ENCODE data around the gene ZNF700. TPM values are rescaled to one million over a fixed set of nuclear protein-coding genes. Genes with fewer than 3 reads are reported as not detected.
A peak's percentile ranks its signal among the peaks of the same experiment; 100 is the strongest.
"Not testable (repeated sequence)": the region's sequence is repeated elsewhere in the genome, so short reads cannot be mapped to it uniquely, and the experiment has no call there.

ZNF700 gene
- total RNA-seq, result 10.1 and 23.2 TPM in 2 replicates

DNA sequence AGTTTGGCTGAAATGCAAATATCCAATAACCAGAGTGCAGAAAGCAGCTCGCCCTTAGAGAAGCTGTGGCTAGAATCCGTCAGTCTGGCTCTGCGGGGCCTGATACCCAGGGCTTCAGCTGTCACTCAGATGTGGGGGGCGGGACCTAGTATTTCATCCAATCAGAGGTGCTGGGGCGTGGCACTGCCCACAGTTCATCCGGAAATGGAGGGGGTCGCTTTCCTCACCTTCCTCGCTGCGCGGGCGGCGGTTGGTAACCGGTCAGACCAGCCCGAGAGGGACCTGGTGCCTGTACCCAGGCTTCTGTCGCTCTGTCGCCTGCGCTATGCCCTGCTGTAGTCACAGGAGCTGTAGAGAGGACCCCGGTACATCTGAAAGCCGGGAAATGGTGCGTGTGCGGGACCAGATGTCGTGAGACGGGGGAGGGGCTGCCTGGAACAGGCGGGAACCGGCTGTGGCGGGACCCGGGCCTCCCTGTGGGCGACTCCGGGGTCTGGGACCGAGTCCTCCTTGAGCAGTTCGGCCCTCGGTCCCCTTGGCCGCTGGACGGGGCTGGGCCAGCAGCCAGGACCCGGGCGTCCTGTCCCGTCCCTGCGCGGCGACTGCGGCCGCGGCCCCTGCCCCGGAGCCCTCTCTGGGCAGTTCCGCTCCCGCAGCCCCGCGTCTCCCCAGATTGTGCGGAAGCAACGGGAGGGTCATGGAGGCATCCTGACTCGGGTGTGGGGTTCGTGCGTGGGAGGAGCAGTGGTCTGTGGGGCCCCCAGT is at the start of gene ZNF700:
Gene ZNF700, plus strand, starts transcription at position 222 of the 765 bp plus-strand sequence. Its CDS starts 104 bp downstream, at position 326.
- DNase-seq (ENCODE audit: low read depth), result peak; percentile 83

DNA sequence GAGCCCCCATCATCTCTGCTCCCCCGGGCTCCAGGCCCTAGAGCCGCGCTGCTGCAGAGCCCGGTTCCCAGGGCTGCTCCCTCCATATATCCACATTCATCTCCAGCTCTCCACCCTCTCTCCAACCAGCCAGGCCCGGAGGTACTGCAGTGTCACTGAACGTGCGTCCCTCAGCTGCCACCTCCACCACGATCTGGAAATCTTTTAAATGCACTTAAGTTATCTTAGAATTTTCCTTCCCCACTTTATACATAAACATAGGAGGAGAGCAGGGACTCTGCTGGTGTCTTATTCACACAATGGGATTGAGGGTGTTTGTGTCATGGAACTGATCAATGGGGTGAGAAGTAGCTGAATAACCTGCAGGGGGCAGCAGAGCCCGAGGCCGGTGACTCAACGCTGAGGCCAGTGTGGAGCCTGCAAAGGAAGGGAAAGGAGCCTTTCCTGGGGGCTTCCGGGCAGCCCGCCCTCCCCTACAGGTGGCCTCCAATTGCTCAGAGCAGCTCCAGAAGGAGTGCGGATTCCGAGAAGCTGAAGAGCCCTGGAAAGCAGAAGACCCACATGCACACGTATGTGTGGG is 45.1 kb upstream of the ZNF700 start:
- not testable (repeated sequence) for DNase-seq (ENCODE audit: low read depth)

DNA sequence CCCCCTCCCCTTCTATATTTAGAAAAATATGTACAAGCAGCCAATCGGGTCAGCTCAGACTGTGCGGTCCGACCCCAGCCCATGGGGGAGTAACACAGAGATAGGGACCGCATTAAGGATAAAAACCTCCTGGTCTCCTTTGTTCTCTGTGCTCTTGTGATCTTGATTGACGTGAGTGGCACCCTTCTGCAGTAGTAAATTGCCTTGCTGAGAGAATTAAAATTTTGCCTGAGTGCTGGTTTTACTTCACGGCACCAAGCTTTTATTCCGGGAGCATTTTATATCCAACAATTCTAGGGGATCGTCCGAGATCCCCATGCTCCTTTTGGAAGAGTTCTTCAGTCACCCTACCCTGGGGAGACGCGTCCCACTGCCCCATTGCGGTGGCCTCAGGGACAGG is 44.3 kb upstream of the ZNF700 start:
- DNase-seq (ENCODE audit: low read depth), result no peak

DNA sequence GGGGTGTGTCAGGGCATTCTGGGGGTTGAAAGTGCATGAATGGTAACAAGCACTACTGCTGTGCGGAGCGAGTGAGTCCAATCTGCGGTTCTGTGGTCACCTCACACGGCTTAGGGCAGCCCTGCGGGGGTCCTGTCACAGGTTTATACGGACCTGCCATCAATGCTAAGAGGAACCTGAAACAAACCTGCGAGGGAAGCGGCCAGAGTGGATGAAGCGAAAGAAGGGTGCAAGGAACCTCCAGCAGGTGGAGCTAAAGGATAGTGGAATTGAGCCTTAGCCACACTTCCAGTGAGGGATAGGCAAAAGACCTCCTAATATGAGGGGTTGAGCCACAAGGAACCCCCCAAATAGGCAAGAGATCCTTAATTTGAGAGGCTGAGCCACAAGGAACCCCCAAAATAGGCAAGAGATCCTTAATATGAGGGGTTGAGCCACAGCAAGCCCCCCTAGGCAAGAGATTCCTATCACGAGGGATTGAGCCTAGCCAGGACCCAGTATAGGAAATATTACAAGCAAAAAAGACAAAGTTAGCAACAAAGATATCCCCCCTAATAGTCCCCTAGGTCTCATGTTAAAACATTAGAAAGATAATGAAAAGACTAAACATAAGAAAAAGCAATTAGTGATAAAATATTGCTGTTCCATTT is 43.6 kb upstream of the ZNF700 start:
- peak; percentile 44 for DNase-seq (ENCODE audit: low read depth)

DNA sequence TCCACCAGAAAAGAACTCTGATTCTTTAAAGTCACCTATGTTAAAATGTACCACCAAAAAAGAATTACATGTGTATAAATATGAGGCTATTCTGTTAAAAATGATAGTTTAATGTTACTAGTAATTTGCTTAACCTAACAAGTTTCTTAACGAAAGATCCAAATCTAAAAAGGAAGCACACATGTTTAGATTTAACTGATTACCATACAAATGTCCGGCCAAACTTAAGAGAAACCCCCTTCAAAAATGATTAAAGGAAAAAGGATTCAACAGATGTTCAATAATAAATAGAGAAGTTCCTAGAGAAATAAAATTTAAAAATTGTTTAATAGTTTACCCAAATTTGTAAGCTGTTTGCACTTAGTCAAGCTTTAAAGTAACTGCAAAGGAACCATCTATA is 42.3 kb upstream of the ZNF700 start:
- DNase-seq (ENCODE audit: low read depth), result no peak

DNA sequence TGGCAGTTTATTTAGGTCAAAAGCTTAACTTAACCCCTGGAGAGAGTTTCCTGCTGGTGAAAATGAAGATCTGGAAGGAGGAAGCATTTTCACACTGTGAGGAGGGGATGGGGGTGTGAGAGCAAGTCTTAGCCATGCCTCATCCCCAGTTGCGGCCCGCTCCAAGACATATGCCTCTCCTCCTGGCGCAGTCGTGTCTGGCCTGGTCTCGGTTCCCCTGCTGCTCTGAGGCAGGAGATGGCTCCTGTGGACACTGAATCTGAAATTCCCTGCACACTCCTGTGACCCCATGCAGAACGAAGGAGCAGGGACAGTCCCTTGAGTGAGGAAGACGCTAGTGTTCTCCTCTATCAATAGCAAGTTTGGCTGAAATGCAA is 37.7 kb upstream of the ZNF700 start:
- no peak for DNase-seq (ENCODE audit: low read depth)

DNA sequence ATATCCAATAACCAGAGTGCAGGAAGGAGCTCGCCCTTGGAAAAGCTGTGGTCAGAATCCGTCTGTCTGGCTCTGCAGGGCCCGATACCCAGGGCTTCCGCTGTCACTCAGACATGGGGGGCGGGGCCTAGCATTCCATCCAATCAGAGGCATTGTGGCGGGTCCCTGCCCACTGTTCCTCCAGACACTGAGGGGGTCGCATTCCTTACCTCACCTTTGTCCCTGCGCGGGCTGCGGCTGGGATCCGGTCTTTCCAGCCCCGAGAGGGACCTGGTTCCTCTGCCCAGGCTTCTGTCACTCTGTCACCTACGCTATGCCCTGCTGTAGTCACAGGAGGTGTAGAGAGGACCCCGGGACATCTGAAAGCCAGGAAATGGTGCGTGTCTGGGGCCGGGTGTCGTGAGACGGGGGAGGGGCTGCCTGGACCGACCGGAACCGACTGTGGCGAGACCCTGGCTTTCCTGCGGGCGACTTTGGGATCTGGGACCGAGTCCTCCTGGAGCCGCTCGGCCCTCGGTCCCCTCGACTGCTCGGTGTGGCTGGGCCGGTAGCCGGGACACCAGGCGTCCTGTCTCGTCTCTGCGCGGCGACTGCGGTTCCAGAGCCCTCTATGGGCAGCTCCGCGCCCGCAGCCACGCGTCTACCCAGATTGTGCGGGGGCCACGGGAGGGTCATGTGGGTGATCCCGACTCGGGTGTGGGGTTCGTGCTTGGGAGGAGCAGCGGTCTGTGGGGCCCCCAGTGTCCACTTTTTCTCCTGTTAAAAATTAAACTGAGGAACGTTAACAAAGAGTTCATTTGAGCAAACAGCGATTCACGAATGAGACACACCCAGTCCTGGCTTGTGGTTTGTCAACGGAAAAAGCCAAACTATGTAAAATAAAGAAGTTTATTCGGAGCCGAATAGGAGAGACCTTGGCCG is 37.0 kb upstream of the ZNF700 start, which contains the start of gene ZNF69:
Gene ZNF69, plus strand, starts transcription at position 172 of the 921 bp plus-strand sequence. Its CDS starts 142 bp downstream, at position 314.
- peak; percentile 68 for DNase-seq (ENCODE audit: low read depth)

DNA sequence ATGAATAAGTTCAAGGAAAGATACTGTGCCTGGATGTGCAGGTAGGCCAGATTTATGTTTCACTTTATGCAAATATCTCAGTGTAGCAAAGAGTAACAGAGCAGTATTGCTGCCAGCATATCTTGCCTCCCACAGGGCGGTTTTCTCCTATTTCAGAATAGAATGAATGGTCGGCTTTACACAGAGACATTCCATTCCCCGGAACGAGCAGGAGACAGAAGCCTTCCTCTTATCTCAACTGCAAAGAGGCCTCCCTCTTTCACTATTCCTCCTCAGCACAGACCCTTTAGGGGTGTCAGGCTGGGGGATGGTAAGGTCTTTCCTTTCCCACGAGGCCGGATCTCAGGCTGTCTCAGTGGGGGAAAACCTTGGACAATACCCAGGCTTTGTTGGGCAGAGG is 35.0 kb upstream of the ZNF700 start:
- DNase-seq (ENCODE audit: low read depth), result not testable (repeated sequence)

DNA sequence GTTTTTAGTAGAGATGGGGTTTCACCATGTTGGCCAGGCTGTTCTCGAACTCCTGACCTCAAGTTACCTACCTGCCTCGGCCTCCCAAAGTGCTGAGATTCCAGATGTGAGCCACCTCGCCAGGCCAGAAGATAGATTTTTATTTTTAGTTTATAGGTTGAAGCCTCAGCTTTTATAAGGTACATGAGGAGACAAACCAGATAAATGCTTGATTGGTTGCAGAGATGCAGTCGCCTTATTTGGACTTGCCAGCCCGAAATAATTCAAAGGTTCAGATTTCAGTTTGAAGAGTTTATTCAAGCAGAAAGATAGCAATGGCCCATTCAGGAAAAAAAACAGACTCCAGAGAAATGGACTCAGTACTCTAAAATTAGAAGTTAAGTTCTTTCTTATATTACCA is 34.3 kb upstream of the ZNF700 start:
- no peak for DNase-seq (ENCODE audit: low read depth)

DNA sequence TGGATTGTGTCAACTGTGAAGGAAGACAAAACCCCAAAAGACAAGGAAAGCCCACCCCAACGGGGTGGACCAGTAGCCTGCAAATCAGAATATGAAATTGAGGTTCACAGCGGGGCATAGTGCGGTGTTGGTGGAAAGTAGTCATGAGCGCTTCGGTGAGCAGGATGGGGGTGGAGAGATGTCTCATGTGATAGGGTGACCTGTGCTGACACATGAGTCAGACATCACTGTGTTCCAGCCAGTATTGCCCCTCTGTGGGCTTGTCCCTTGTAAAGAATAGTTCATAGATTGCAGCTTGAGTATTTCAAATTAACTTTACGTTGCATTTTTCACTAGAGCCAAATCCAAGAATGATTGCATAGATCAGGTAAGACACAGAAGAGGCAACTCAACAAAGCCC is 30.1 kb upstream of the ZNF700 start:
- no peak for DNase-seq (ENCODE audit: low read depth)

DNA sequence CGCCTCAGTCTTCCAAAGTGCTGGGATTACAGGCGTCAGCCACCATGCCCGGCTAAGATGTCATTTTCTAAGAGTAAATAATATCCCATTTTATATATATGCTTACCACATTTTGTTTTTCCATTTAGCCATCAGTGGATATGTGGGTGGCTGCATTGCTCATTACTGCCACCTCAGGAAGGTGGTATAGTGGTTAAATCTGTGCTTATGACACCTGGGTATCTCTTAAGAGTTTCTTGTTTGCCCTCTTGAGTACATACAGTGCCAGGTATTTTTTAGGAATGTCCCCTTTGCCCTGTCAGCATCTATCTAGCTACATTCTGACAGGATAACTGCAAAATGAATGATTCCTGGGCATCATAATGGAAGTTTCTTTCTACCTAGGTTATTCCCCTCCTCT is 22.7 kb upstream of the ZNF700 start:
- DNase-seq (ENCODE audit: low read depth), result no peak

DNA sequence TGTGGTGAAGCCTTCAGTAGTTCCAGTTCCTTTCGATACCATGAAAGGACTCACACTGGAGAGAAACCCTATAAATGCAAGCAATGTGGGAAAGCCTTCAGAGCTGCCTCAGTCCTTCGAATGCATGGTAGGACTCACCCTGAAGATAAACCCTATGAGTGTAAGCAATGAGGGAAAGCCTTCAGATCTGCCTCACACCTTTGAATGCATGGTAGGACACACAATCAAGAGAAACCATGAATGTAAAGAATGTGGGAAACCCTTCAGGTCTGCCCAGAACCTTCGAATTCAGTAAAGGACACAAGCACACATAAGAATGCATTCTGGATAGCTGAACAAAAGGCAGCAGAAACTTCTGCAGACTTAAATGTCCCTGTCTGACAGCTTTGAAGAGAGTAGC is 19.0 kb upstream of the ZNF700 start:
- DNase-seq (ENCODE audit: low read depth), result no peak

DNA sequence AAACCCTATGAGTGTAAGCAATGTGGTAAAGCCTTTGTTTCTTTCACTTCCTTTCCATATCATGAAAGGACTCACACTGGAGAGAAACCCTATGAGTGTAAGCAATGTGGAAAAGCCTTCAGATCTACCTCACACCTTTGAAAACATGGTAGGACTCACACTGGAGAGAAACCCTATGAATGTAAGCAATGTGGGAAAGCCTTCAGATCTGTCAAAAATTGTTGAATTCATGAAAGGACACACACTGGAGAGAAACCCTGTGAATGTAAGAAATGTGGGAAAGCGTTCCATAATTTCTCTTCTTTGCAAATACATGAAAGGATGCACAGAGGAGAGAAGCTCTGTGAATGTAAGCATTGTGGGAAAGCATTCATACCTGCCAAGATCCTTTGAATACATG is 13.0 kb upstream of the ZNF700 start:
- DNase-seq (ENCODE audit: low read depth), result not testable (repeated sequence)

DNA sequence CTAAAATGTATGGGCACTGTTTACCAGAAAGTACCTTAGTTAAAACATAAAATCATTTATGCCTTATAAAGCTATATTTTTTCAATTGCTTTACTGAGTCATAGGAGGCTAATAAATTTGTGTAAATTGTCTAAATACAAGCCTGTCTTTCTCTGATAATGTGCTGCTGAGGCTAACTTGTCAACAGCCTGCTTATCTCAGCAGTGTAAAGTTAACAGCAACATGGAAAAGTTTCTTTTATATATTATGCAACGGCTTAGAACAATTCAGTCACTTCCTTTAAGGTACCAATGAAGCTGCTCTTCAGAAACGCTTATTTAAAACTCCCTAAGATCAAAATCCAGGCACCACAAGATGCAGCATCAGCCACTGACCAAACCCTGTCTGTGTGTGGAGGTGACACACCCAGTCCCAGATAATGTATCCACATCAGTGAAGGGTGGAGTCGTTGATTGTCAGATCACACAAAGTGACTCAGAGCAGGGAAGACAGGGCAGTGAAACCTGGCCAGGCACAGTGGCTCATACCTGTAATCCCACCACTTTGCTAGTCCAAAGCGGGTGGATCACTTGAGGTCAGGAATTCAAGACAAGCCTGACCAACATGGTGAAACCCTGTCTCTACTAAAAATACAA is 10.4 kb upstream of the ZNF700 start:
- DNase-seq (ENCODE audit: low read depth), result not testable (repeated sequence)

DNA sequence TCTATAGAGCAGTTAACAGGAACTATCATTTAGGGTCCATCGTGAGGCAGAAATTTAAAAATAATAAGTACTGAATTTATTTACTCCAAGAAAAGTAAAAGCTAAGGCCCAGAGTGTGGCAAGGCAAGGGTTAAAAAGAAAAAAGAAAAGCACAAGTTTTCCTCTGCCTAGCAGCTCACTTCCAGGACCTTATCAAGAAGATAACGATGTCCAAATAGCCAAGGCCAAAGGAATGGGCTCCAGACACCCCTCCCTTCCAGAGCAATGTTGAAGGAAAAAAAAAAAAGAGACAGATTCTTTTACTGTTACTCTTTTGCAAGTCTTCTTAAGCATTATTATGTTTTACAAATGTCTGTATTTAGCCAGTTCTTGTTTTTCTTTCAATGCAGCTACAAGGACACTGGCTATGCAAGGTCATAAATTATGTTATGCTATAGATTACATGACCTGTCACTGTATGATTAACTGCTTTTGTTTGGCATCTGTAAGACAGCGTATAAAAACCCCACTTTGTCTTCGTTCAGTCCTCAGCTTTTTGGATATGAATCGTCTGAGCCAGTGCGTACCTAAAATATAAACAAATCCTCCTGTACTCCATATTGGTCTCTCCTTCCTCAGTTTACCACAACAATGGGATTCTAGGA is 2.9 kb upstream of the ZNF700 start:
- DNase-seq (ENCODE audit: low read depth), result no peak

DNA sequence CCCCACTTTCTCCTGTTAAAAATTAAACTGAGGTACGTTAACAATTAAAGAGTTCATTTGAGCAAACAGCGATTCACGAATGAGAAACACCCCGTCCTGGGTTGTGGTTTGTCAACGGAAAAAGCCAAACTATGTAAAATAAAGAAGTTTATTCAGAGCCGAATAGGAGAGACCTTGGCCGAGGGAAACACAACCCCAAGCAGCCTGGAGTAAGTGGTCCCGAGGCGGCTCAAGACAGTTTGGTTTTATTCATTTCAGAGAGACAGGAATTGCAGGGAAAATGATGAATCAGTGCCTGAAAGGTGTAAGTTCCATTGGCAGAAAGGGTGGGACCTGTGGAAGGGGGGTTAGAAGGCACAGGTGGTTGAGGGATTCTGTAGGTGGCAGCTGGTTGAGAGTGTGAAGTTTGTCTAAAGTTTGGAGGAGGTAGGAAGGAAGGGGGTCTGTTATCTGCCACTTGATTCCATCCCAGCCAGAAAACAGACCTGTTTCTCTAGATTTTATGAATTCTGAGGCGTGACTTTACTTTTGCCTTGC is 812 bp downstream of the ZNF700 start:
- DNase-seq (ENCODE audit: low read depth), result peak; percentile 33

DNA sequence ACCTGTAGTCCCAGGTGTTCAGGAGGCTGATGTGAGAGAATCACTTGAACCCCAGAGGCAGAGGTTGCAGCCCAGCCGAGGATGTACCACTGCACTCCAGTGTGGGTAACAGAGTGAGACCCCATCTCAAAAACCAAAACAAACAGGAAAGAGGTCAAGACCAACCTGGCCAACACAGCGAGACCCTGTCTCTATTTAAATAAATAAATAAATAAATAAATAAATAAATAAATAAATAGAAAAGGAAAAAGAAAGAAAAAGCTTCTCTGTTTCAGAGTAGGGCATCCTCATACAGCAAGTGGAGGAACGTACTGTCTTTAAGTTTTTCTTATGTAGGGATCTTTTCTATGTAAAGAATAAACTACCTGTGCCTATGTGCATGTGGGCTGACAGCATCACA is 2.3 kb downstream of the ZNF700 start:
- DNase-seq (ENCODE audit: low read depth), result no peak

DNA sequence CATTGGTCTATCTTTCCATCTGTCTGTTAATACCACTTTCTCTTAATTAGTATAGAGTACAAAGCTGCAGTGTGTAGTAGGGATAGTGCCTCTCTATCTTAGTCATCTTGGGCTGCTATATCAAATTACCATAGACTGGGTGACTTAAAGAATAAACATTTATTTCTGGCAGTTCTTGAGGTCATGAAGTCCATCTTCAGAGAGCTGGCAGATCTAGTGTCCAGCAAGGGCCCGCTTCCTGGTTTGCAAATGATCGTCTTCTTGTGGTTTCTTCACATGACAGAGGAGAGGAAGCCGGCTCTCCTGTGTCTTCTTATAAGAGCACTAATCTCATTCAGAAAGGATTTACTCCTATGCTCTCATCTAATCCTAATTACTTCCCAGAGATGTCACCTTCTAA is 6.1 kb downstream of the ZNF700 start:
- no peak for DNase-seq (ENCODE audit: low read depth)

DNA sequence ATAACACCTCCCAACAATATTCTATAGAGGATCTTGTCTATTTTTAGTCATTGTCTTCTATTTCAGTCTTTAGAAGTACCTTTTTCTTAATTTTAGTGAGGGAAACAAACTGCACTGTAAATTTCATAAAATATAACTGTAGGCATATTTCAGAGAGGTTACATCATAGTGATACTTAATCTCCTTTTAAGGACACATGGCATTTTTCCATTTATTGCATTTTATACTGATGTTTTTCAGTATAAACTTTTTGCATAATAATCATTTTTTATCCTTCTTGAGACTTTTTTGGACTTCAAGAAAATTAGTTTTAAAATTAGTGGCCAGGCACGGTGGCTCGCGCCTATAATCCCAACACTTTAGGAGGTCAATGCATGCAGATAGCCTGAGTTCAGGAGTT is 6.6 kb downstream of the ZNF700 start:
- no peak for DNase-seq (ENCODE audit: low read depth)

DNA sequence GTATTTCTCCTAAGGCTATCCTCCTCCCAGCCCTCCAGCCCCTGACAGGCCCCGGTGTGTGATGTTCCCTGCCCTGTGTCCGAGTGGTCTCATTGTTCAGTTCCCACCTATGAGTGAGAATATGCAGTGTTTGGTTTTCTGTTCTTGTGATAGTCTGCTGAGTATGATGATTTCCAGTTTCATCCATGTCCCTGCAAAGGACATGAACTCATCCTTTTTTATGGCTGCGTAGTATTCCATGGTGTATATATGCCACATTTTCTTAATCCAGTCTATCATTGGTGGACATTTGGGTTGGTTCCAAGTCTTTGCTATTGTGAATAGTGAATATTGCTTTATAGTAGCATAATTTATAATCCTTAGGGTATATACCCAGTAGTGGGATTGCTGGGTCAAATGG is 10.9 kb downstream of the ZNF700 start:
- DNase-seq (ENCODE audit: low read depth), result not testable (repeated sequence)

DNA sequence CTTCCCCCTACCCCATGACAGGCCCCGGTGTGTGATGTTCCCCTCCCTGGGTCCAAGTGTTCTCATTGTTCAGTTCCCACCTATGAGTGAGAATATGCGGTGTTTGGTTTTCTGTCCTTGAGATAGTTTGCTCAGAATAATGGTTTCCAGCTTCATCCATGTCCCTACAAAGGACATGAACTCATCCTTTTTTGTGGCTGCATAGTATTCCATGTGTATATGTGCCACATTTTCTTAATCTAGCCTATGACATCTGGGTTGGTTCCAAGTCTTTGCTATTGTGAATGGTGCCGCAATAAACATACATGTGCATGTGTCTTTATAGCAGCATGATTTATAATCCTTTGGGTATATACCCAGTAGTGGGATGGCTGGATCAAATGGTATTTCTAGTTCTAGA is 13.5 kb downstream of the ZNF700 start:
- DNase-seq (ENCODE audit: low read depth), result not testable (repeated sequence)

Data from renal cortical epithelial cell (primary cell).